ENCODE measurements around the gene CNTN4. TPM values are rescaled to one million over a fixed set of nuclear protein-coding genes. Genes with fewer than 3 reads are reported as not detected.
"Not testable (repeated sequence)": the region's sequence is repeated elsewhere in the genome, so short reads cannot be mapped to it uniquely, and the experiment has no call there.

The CNTN4 gene
- total RNA-seq, 1 donor from 2014 or later, result not detected

DNA sequence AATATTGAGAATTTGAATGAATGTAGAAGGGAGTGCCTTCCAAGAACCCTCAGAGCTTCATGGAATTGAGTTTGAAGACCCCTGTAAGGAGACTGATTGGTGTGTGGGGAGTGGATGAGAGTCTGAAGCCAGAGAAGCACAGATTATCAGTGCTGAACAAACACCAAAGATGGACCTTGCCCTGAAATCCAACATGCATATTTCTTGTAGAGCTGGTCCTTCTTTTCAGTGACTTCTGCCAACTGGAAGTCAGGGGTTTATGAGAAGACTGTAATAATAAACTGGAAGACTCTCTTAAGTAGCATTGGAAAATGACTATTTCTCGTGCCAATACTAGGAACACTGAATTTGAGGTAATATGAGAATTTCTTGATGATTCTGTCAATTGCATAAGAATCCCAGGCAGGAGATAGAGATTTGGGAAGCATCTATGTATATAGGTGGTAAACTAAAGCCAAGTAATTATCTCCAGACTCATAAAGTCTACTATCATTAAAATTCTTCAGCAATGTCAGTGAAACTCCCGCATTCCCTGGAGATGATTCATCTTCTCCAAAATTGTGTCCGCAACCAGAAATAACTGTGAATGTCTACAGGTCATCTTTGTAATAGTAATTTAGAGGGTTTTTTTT is 797.8 kb downstream of the CNTN4 start:
- intact Hi-C loops (cut with micrococcal nuclease), result no loop called here

DNA sequence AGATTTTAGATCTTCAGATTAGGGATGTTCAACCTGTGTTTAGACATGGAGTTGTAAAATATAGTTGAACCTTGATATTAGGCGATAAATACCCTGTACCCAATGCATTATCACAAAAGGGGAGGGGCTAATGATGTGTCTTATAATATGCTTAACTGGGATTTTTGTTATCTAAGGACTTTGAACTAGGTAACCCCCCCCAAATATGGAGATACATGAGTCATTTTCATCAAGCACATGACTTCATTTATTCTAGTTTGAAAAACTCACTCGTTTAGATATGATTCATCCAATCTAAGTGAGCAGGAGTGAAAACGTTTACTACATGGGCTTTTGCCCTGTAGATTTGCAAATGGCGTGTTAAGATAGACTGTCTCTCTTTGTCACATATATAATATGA is 799.2 kb downstream of the CNTN4 start:
- intact Hi-C loops (cut with micrococcal nuclease), result no loop called here

DNA sequence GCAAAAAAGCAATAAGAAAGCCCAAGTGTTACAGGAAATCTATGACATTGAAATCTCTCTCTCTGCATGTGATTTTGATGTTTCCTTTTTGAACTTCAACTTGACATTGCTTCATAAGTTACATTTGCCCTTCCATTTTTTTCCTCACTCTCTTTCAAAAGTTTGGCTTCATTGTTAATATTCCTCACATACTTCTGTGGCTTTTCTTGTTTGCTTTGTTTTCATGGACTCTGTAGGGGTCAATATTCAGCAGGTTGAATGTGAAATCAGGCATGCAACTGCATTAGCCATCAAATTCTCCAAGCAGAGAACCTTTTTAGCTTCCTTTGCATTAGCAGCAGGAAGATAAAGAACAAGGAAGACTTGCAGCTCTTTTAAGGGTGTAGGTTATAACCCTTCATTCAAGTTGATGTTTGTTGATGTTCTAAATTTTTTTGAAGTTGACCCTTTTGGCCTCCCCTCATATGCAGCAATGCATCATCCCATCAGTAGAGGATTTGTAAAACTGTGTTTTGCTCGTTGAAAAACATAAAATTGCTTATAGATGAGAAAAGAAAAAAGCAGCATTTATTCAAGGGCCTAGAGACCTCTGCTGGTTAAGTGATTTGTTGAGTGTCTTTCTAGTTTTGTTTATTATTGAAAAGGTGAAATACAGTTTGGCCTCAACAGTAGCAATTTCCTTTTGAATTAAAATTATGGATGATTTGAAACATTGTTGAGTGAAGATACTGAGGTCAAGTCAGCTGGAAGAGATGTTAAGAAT is 800.1 kb downstream of the CNTN4 start:
- intact Hi-C loops (cut with micrococcal nuclease), result no loop called here

DNA sequence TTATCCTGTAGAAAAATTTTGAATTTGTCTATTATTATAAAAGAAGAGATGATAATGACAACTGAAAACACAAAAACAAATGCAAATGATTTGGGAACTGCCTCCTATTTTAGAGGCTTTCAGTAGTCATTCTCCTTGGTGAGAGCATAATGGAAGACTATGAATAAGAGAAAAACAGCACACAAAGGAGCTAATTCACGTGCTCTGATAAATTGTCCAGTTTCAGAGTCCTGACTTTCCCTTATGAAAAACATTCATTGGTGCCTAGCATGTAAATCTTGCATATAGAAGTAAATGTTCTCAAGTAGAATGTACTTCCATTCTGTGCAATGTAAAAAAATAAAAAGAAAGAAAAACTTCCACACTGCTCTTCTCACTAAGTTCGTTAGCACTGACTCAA is 805.4 kb downstream of the CNTN4 start:
- intact Hi-C loops (cut with micrococcal nuclease), result no loop called here

DNA sequence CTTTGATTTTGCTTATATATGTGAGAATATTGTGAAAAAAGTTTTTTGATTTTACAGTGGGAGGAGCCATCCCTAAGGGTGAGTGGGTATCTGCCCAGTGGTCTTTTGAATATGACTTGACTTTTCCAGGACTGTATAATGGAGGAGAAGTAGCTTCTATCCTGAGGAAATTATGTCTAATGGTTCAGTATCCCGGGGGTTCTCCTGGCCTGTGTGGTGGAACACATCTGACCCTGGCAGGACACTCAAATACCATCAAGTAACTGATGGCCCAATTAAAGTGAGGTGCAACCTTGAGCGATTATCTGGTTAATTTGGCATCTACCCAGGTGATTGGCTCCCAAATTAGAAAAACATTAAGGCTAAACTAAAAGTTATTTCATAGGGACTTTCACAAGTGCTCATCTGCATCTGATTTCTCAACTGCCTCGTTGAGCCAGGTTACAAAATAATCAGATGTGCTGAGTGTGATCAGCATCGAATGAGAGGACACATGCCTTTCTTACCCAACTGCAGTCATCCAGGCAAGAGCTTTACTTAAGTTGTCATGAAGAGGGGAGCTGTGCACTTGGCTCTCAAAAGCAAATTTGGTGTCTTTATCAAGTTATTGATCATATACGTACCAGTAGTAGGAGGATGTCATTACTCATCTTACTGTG is 810.2 kb downstream of the CNTN4 start:
- intact Hi-C loops (cut with micrococcal nuclease), result no loop called here

DNA sequence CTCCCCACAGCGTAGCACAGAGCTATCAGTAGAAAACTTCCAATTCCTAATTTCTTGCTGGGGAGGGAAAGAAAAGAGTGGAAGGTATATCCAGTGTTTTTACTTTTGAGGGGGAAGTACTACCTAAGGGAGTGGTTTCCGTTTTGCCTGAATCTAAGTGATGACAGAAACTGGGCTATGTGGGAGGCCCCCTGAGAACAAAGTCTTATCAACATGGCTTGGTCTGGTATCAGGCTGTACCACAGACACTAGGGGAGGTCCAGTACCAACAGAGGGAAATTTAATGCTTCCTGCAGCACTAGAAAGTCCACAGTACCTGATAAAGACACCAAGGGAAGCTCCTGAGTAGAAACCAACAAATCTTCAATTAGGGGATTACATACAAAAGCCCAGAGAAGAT is 812.3 kb downstream of the CNTN4 start:
- intact Hi-C loops (cut with micrococcal nuclease), result no loop called here

DNA sequence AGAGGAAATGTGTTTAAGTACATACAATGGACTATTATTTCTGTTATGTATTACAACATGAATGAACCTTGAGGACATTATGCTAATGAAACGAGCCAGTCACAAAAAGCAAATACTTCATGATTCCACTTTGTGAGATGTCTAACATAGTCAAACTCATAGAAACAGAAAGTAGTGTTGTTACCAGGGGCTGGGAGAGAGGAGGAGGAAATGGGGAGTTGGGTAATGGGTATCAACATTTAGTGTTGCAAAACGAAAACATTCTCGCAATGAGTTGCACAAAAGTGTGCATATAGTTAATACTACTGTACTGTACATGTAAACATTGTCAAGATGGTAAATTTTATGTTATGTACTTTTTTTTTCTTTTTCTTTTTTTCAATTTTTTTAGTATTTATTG is 817.2 kb downstream of the CNTN4 start:
- intact Hi-C loops (cut with micrococcal nuclease), result no loop called here

DNA sequence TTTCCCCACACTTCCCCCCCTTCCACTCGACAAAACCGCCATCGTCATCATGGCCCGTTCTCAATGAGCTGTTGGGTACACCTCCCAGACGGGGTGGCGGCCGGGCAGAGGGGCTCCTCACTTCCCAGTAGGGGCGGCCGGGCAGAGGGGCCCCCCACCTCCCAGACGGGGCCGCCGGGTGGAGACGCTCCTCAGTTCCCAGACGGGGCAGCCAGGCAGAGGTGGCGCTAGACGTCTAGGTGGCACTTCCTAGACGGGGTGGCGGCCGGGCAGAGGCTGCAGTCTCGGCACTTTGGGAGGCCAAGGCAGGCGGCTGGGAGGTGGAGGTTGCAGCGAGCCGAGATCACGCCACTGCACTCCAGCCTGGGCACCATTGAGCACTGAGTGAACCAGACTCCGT is 818.0 kb downstream of the CNTN4 start:
- intact Hi-C loops (cut with micrococcal nuclease), result not testable (repeated sequence)

DNA sequence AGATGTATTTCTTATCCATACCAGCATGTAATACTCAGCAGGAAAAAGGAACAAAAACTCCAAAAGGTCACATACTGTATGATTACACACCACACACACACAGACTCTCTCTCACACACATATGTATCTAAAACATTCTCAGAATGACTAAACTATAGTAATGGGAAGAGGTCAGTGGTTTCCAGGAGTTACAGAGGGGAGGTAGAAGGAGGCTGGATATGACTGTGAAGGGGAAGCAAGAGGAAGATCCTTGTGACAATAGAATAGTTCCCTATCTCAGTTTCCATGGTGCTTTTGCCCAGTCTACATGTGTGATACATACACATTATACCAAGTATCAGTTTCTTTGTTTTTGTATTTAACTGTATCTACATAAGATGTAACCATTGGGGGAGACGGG is 821.4 kb downstream of the CNTN4 start:
- intact Hi-C loops (cut with micrococcal nuclease), result loop anchor here (10.0 kb wide), 1 partner anchor 255 kb away; the partner anchor contains the start of gene CRBN

DNA sequence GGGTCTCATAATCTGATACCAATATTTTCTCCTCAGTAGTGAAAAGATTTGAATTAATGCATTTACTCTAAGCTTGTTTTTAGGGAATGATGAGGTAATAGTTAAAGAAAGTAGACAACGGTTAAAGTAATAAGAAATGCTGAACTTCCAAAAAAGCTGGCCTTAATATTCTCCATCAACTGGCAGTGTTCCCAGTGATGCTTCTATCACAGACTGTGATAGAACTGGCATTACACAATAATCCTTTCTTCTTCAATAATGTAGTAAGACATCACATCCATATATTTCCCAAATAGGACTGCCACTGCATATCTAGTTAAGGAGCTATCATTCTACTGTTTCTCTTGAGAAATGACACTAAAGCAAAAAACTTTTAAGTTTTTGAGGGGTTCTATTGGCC is 822.8 kb downstream of the CNTN4 start:
- intact Hi-C loops (cut with micrococcal nuclease), result loop anchor here (10.0 kb wide), 1 partner anchor 253 kb away; the partner anchor contains the start of gene CRBN

DNA sequence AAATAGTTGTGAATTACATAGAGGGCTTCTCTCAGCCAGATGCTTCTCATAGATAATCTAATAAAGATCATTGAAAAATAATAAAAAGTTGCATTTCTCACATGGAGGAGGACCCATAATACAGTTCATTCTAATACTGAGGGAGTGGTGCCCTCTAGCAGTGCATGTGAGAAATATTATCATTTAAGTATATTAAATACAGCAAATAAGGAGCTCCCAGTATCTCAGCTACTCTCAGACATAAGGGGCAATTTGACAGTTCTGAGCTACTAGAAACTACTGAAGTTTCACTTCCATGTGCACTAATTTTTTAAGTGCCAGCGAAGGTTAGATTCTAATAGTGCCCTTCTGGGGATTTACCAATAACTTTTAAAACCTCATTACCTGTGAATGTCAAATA is 823.2 kb downstream of the CNTN4 start:
- intact Hi-C loops (cut with micrococcal nuclease), result loop anchor here (10.0 kb wide), 1 partner anchor 253 kb away; the partner anchor contains the start of gene CRBN

DNA sequence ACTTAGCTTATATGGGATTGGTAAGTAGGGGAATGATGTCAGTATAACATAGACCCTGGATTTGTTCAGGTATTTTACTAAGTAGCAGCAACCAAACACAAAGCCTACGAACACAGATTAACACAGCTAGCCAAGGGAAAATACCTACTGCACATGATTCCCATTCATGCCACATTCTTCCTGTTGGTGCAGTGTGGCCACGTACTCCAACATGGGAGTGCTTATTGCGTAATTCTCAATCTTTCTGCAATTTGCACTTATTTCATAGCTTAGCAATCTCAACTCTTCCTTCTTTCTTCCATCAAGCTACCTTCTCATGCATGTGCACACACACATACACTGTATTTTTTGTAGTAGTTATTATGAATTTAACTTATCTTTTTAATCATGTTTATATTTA is 824.7 kb downstream of the CNTN4 start:
- intact Hi-C loops (cut with micrococcal nuclease), result loop anchor here (10.0 kb wide), 1 partner anchor 251 kb away; the partner anchor contains the start of gene CRBN

DNA sequence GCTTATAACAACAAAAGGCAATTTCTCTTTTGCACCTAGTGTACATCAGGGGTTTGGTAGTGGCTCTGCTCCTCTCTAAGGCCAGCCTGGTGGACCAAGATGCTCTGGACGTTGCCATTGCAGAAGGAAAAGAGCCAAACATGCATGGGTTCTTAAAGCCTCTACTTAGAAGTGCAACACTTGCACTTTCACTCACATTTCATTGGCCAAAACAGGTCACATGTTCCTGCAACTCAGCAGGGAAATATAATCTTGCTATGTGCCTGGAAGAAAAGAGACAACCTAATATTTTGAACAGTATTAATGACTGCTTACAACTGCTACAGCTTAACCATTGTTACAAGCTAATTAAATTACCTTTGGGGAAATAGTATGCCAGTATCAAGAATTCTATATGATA is 828.6 kb downstream of the CNTN4 start:
- intact Hi-C loops (cut with micrococcal nuclease), result loop anchor here (10.0 kb wide), 1 partner anchor 248 kb away; the partner anchor contains the start of gene CRBN

DNA sequence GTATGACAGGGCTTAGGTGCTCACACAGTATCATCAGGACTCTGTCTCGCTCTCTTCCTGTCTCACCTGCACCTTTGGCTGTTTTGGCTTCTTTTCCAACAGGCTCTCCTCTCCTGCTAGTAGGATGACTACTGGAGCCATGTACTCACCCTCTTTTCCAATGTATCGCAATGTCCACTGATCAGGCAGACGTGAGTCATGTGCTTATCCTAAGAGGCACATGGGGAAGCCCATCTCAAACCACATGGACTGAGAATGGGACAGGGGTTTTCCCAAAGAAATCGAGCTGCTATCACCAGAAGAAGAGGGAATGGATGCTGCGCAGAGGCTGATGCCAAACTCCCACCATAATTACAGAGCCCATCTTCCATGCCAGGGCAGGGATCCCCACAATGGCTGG is 830.9 kb downstream of the CNTN4 start:
- intact Hi-C loops (cut with micrococcal nuclease), result loop anchor here (10.0 kb wide), 1 partner anchor 245 kb away; the partner anchor contains the start of gene CRBN

DNA sequence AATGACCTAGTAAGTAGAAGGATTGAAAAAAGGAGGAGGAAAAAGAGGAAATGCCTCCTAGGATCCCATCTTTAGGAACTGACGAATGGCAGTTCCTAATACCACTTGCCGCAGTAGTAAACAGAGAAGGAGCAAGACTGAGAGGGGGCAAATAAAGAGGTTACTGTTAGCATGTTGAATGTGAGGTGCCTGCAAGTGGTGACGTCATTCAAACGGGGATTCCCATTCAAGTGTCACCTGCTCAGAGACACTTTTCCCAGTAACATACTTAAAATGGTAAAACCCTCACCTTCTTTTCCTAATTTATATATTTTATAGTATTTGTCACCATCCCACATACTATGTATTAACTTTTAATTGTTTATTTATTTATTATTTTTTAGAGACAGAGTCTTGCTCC is 832.6 kb downstream of the CNTN4 start:
- intact Hi-C loops (cut with micrococcal nuclease), result no loop called here

DNA sequence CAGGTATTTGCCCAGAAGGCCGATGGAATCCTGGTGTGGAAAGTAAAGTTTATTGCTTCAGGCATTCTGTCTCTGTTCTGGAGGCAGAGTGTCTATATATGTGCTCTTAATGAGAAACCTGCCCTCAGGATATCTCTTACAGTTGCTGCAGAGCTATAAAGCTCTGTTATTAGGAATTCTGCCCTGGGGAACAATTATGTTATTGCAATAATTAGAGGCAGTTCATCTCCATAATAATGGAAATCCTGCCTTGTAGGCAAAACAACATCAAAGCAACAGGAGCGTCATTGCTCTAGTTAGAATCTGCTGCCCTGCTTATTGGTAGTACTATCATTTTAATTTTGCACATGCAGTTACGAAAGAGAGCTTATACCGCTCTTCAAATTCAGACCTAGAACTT is 835.9 kb downstream of the CNTN4 start:
- intact Hi-C loops (cut with micrococcal nuclease), result no loop called here

DNA sequence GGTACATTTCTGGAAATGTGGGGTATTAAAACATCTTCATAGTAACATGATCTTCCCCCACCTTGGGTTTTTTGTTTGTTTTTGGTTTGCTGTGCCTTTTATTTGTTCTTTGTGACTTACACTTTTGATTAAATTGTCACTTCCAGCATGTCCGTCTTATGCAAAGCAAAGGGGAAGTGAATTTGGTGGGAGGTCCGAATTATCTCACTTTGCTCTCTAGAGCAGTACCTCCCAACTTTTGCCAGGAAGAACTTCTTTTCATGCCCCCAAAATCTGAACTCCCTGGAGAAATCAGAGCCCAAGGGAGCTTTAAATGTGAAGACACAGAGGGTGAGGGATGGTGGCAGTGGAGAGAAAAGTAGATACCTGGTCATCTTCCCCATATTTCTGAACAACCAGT is 838.4 kb downstream of the CNTN4 start:
- intact Hi-C loops (cut with micrococcal nuclease), result no loop called here

DNA sequence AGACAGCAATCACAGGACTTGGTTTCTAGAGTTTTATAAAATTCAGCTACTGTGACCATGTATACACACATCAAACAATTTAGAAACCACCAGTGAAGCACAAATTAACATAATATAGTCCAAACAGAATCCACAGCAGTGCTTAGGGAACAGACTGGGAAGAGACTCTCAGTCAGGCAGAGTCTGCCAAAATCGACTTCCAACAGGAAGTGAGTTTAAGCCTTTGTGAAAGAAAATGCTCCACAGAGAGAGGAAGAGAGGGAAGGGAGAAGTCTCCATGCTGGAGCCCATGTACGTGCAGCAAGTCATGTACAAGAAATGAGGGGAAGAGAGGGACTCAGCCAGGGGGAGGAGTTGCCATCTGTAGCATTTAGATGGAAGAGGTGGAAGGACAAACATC is 838.9 kb downstream of the CNTN4 start:
- intact Hi-C loops (cut with micrococcal nuclease), result no loop called here

DNA sequence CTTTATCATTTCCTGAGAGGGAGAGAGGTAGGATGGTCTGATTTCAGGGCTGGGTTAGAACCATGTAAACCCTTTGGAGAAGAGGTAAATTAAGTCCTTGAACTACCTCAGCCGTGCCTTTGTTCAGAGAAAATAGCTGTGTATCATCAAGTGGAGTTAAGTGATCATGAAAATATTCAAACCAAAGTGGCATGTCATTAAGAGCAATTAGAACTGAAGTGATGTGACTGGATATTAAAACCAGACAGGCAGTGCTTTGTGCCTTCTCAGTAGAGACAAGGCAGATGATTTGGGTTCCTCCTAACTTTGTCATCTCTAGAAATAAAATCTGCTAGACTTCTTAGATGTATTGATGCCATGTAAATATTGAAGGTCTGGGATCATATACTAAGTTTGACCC is 840.0 kb downstream of the CNTN4 start:
- intact Hi-C loops (cut with micrococcal nuclease), result no loop called here

DNA sequence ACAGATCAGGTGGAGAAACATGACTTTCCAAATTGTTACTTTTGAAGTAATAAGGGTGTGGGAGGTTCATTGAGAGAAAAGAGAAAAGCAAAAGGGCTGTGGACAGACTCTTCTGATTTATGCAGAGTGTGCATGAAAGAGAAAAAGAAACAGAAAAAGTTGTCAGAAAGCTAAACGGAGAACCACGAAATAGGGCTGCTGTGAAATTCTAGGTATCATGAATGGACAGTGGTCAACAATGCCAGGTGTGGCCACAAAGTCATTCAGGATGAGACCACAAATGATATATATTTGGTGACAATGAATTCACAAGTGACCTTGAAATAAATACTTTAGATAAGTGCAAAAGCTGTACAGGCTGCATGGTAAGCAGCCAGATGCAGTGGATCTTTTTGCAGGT is 841.4 kb downstream of the CNTN4 start:
- intact Hi-C loops (cut with micrococcal nuclease), result no loop called here

DNA sequence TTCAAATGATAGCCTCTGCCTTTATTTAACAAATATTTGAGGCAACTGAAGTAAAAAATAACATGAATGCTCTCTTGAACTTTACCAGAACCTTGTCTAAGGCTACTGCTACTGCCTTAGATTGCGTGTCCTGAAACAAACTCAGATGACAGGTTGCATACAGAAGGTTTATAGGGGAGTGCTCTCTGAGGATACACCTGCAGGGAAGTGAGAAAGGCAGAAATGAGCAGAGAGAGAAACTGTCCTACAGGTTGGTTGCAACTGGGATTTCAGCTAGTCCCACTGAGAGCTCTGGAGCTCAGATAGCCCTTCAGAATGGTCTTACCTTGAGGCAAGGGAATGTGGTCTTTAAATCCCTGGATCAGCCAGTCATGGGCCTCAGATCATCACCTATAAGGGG is 846.0 kb downstream of the CNTN4 start:
- intact Hi-C loops (cut with micrococcal nuclease), result no loop called here

DNA sequence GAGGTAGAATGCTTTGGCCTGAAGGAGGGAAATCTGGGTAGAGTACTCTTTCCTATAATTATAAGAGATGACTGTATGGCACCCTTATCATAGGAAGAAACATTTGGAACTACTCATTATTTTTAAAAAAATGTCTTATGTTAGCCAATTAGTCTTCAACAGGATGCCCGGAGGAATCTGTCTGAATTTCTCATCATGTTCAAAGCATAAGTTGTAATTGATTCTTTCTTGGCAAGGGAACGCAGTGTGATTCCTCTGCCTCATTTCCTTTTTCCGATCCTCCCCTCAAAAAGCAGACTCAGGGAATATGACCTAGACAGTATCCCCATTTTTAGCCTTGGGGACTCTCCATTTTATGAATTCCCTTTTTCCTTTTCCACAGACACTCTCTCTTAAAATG is 846.5 kb downstream of the CNTN4 start:
- intact Hi-C loops (cut with micrococcal nuclease), result no loop called here
